CD14-positive monocyte (primary cell): Measurements from ENCODE around the gene PLAA. TPM values are rescaled to one million over a fixed set of nuclear protein-coding genes. Genes with fewer than 3 reads are reported as not detected.

Source experiments
- DNase-seq, 3 donors: peaks; one replicate each; pipeline ENCODE4 v3.0.0-alpha.2; 2011 to 2022
- H2AFZ ChIP-seq: 2 replicates; pipeline ENCODE4 v1.6.0; 2012; ENCODE audit warnings: mild to moderate bottlenecking, low read depth, low read length, inconsistent platforms; ENCODE audit not compliant: insufficient read depth, poor library complexity, severe bottlenecking
- H3K27ac ChIP-seq, 2 donors: 1 replicate in 1 of 2; 2 replicates in 1 of 2; pipeline ENCODE4 v1.5.1; 2012 to 2013; ENCODE audit warnings: low read length in 2 of 2, control low read depth in 1 of 2, inconsistent platforms in 1 of 2, low read depth in 1 of 2, mild to moderate bottlenecking in 1 of 2
- H3K27me3 ChIP-seq, 2 donors: one replicate each; pipeline versions ENCODE4 v1.6.0 to v1.6.1; 2011 to 2013; ENCODE audit warnings: low read length in 2 of 2; ENCODE audit not compliant: control insufficient read depth in 2 of 2, insufficient read depth in 2 of 2
- H3K36me3 ChIP-seq, 2 donors: replicated peaks in 1 of 2; 1 replicate in 1 of 2; 2 replicates in 1 of 2; pipeline versions ENCODE4 v1.5.1 to v1.6.1; 2012 to 2013; ENCODE audit warnings: low read length in 2 of 2, control low read depth in 1 of 2, inconsistent platforms in 1 of 2, mild to moderate bottlenecking in 1 of 2; ENCODE audit not compliant: insufficient read depth in 2 of 2, control insufficient read depth in 1 of 2
- H3K4me1 ChIP-seq, 2 donors: 1 replicate in 1 of 2; 2 replicates in 1 of 2; pipeline versions ENCODE4 v1.5.1 to v1.6.1; 2012 to 2013; ENCODE audit warnings: low read length in 2 of 2, control low read depth in 1 of 2, inconsistent platforms in 1 of 2, mild to moderate bottlenecking in 1 of 2, moderate library complexity in 1 of 2; ENCODE audit not compliant: insufficient read depth in 2 of 2, control insufficient read depth in 1 of 2
- H3K4me2 ChIP-seq: replicated peaks from 2 replicates; pipeline ENCODE3; 2012; ENCODE audit warnings: low read length, moderate library complexity, mild to moderate bottlenecking; ENCODE audit not compliant: poor library complexity, severe bottlenecking; ENCODE audit errors: extremely low read depth
- H3K4me3 ChIP-seq, 3 experiments: fragments of 200-600 bp in 1 of 3; sonication (generic) in 1 of 3; replicated peaks in 1 of 3; 1 replicate in 2 of 3; 2 replicates in 1 of 3; pipeline ENCODE4 v1.5.1; 2011 to 2013; ENCODE audit warnings: low read length in 3 of 3, mild to moderate bottlenecking in 3 of 3, control low read depth in 2 of 3, low read depth in 2 of 3, inconsistent platforms in 1 of 3, moderate library complexity in 1 of 3
- H3K79me2 ChIP-seq: 2 replicates; pipeline ENCODE4 v1.6.0; 2012; ENCODE audit warnings: mild to moderate bottlenecking, control low read depth, inconsistent platforms, low read length, moderate library complexity; ENCODE audit not compliant: insufficient read depth
- H3K9ac ChIP-seq: 2 replicates; pipeline ENCODE4 v1.6.0; 2017; ENCODE audit warnings: low read length, mild to moderate bottlenecking; ENCODE audit not compliant: insufficient read depth, poor library complexity, severe bottlenecking
- H3K9me3 ChIP-seq, 2 donors: replicated peaks in 1 of 2; 1 replicate in 1 of 2; 2 replicates in 1 of 2; pipeline versions ENCODE4 v1.5.1 to v1.6.1; 2012 to 2013; ENCODE audit warnings: low read length in 2 of 2, control low read depth in 1 of 2; ENCODE audit not compliant: control insufficient read depth in 1 of 2, insufficient read depth in 1 of 2
- H4K20me1 ChIP-seq: 2 replicates; pipeline ENCODE4 v1.6.0; 2012; ENCODE audit warnings: mild to moderate bottlenecking, low read length, control low read depth, moderate library complexity; ENCODE audit not compliant: insufficient read depth
- H3K27ac Mint-ChIP-seq, 7 donors: one replicate each; pipeline ENCODE4 v1.8.0; 2020; ENCODE audit warnings: mild to moderate bottlenecking in 7 of 7, mixed read lengths in 7 of 7, moderate library complexity in 6 of 7, inconsistent platforms in 2 of 7
- H3K27me3 Mint-ChIP-seq, 3 donors: one replicate each; pipeline ENCODE4 v1.8.0; 2021 to 2022; ENCODE audit warnings: low read depth in 3 of 3, mild to moderate bottlenecking in 3 of 3, mixed read lengths in 3 of 3, moderate library complexity in 3 of 3, inconsistent platforms in 1 of 3
- H3K36me3 Mint-ChIP-seq, 2 donors: one replicate each; pipeline ENCODE4 v1.8.0; 2020; ENCODE audit warnings: mixed read lengths in 2 of 2, inconsistent platforms in 1 of 2, mild to moderate bottlenecking in 1 of 2
- H3K4me1 Mint-ChIP-seq: one replicate; pipeline ENCODE4 v1.8.0; 2020; ENCODE audit warnings: mild to moderate bottlenecking, mixed read lengths
- H3K4me3 Mint-ChIP-seq, 2 donors: one replicate each; pipeline ENCODE4 v1.8.0; 2020; ENCODE audit warnings: mild to moderate bottlenecking in 2 of 2, mixed read lengths in 2 of 2, moderate library complexity in 1 of 2
- H3K9me3 Mint-ChIP-seq, 7 donors: one replicate each; pipeline ENCODE4 v1.8.0; 2020 to 2022; ENCODE audit warnings: mixed read lengths in 7 of 7, mild to moderate bottlenecking in 6 of 7, moderate library complexity in 6 of 7, inconsistent platforms in 2 of 7
- WGBS: methylation state at CpG from one replicate; pipeline ENCODE4 v1.1.5; 2013; ENCODE audit warnings: missing lambda C conversion rate; ENCODE audit not compliant: insufficient coverage; 5-methylcytosine and 5-hydroxymethylcytosine counted together
- intact Hi-C, 2 donors: fragments of 100-400 bp; cut with micrococcal nuclease; formaldehyde crosslinking; loops; one replicate each; pipeline versions ENCODE4 v1.15.0 to v1.15.1; 2023
- polyA plus RNA-seq, 3 donors: library from polyadenylated mRNA; depleted of rRNA in 1 of 3; unstranded in 2 of 3; stranded (reverse) in 1 of 3; fragments of 300-500 nt in 2 of 3; fragments of >200 nt in 1 of 3; fragmentation: Illumina TruSeq in 2 of 3; gene quantifications; 1 replicate in 2 of 3; 2 replicates in 1 of 3; pipeline ENCODE4 v1.2.3, GENCODE V29; 2012 to 2021
- TF ChIP-seq, protein P1 (sequence below): fragments of 200-600 bp; IDR thresholded peaks from one replicate; pipeline ENCODE4 v1.8.0; 2022; ENCODE audit warnings: antibody characterized with exemption, mild to moderate bottlenecking

Gene PLAA
- polyA plus RNA-seq, 3 donors, result 13.3 to 19.3 (median 14.7) TPM

DNA sequence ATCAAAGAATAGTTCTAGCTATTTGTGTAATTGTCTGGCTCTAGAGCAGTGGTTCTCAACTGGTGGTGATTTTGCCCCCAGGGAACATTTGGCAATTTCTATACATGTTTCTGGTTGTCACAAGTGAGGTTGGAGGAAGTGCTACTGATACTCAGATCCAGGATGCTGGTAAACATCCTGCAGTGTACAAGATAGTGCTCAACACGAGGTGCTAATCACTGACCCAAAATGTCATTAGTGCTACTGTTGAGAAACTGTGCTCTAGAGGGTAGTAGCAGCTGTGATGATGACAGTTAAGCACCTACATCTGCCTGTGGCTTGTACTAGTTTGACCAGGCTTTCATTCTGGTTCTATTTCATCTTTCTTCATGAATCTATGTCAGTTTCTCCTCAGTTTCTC lies 36.3 kb upstream of the PLAA start:
- TF ChIP-seq, protein P1, sequence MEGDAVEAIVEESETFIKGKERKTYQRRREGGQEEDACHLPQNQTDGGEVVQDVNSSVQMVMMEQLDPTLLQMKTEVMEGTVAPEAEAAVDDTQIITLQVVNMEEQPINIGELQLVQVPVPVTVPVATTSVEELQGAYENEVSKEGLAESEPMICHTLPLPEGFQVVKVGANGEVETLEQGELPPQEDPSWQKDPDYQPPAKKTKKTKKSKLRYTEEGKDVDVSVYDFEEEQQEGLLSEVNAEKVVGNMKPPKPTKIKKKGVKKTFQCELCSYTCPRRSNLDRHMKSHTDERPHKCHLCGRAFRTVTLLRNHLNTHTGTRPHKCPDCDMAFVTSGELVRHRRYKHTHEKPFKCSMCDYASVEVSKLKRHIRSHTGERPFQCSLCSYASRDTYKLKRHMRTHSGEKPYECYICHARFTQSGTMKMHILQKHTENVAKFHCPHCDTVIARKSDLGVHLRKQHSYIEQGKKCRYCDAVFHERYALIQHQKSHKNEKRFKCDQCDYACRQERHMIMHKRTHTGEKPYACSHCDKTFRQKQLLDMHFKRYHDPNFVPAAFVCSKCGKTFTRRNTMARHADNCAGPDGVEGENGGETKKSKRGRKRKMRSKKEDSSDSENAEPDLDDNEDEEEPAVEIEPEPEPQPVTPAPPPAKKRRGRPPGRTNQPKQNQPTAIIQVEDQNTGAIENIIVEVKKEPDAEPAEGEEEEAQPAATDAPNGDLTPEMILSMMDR, result no peak
- H3K9me3 Mint-ChIP-seq, result peaks cover 0 to 2% (median 0%) of the 10 kb centered on the region in 7 donors
- Histone ChIP-seq H3K9ac (no peak overlapping the region), H3K27ac (no peak overlapping the region), H3K4me1 (no peaks in the 10 kb centered on the region), H4K20me1 (no peaks in the 10 kb centered on the region), H3K36me3 (peaks cover 3 to 9% of the 10 kb centered on the region in 2 donors), H3K27me3 (no peaks in the 10 kb centered on the region), H3K4me2 (no peak overlapping the region), H3K4me3 (no peak overlapping the region), H2AFZ (no peak overlapping the region), H3K9me3 (no peaks in the 10 kb centered on the region), H3K79me2 (no peaks in the 10 kb centered on the region)
- H3K4me1 Mint-ChIP-seq, result no peaks in the 10 kb centered on the region
- WGBS, result 73% methylated on average over 1 of the region's 1 CpG
- H3K27ac Mint-ChIP-seq, result no peak overlapping the region
- H3K4me3 Mint-ChIP-seq, result no peak overlapping the region
- intact Hi-C loops, result no loop called here
- peaks cover 17 to 26% of the 10 kb centered on the region in 2 donors for H3K36me3 Mint-ChIP-seq
- no peak for DNase-seq
- H3K27me3 Mint-ChIP-seq, result no peaks in the 10 kb centered on the region

DNA sequence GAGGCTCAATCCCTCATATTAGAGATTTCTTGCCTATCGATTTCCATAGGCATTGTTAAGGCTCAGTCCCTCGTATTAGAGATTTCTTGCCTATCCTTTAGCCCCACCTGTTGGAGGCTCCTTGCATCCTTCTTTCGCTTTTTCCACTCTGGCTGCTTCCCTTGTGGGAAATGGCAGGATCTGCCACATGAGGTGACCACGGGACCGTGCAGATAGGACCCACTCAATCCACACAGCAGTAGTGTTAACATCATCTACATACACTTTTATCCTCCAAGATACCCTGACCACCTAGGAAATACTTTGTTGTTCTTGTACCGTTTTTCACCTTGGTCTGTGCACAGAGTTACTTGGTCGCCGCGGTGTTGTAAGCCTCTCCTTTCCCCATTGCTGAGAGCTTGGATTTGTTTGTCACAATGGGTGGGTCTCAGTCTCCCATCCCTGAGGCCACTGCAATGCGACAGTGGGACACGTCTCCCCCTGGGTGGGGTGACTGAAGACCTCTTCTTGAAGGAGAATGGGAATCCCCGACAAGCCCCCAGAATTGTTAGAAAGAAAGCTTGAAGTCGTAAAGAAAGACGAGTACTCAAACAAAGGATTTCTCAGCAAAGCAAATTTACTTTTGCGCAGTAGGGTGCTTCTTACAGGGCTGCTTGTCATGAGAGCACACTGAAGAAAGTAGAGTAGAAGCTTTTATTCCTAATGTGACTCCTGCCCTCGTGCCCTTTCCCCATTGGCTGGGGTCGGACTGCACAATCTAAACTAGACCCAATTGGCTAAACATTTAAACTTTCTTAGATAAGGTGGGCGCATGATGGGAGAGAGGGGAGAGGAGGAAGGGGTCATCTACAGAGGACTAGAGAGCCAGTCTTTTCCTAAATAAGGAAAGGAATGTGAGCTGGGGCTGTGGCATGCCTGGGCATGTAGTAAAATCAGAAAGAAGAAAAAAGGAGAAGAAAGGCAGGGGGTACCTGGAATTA lies 29.0 kb upstream of the PLAA start:
- H3K79me2 ChIP-seq, result no peaks in the 10 kb centered on the region
- no peaks in the 10 kb centered on the region for H3K4me1 Mint-ChIP-seq
- H3K27ac Mint-ChIP-seq, result peak overlapping the region in 1 of 7 donors; percentile 5
- no peaks in the 10 kb centered on the region for H3K4me1 ChIP-seq
- H3K9me3 Mint-ChIP-seq, result no peaks in the 10 kb centered on the region
- no peak overlapping the region for H3K4me3 Mint-ChIP-seq
- H3K27me3 ChIP-seq, result no peaks in the 10 kb centered on the region
- H3K27me3 Mint-ChIP-seq, result no peaks in the 10 kb centered on the region
- no peak overlapping the region for H3K4me2 ChIP-seq
- intact Hi-C loops, result loop anchor here (10.0 kb wide), 1 partner anchor 231 kb away; no protein-coding TSS in a partner anchor
- peaks cover 4 to 9% of the 10 kb centered on the region in 2 donors for H3K36me3 Mint-ChIP-seq
- no peak overlapping the region for H2AFZ ChIP-seq
- 92% methylated on average over 6 of the region's 18 CpGs for WGBS
- DNase-seq, result peak; percentile 25 to 52 (median 43)
- no peaks in the 10 kb centered on the region for H3K9me3 ChIP-seq
- TF ChIP-seq, protein P1, result peak; percentile 76
- no peak overlapping the region for H3K9ac ChIP-seq
- H3K4me3 ChIP-seq, result no peak overlapping the region
- H3K27ac ChIP-seq, result no peak overlapping the region
- H3K36me3 ChIP-seq, result no peaks in the 10 kb centered on the region
- no peaks in the 10 kb centered on the region for H4K20me1 ChIP-seq
